SJSA1 (cell line): Measurements from ENCODE around the gene TNS3. TPM values are rescaled to one million over a fixed set of nuclear protein-coding genes. Genes with fewer than 3 reads are reported as not detected.
A peak's percentile ranks its signal among the peaks of the same experiment; 100 is the strongest.

Experiments used
- DNase-seq, 2 experiments: peaks; one replicate each; pipeline ENCODE4 v3.0.0-alpha.2; 2015 to 2020; ENCODE audit warnings: low spot score in 2 of 2, low read depth in 1 of 2
- H3K27ac ChIP-seq: fragments of 250-450 bp; sonication (Bioruptor Pico); 2 replicates; pipeline ENCODE4 v1.5.1; 2020; ENCODE audit warnings: mild to moderate bottlenecking, moderate library complexity
- H3K27me3 ChIP-seq: fragments of 250-450 bp; sonication (Bioruptor Pico); replicated peaks from 2 replicates; pipeline ENCODE4 v1.5.1; 2020; ENCODE audit warnings: mild to moderate bottlenecking, moderate library complexity
- H3K36me3 ChIP-seq: fragments of 250-450 bp; sonication (Bioruptor Pico); 2 replicates; pipeline ENCODE4 v1.5.1; 2020; ENCODE audit warnings: mild to moderate bottlenecking
- H3K4me1 ChIP-seq: fragments of 250-450 bp; sonication (Bioruptor Pico); replicated peaks from 2 replicates; pipeline ENCODE4 v1.6.1; 2021; ENCODE audit warnings: mild to moderate bottlenecking
- H3K4me3 ChIP-seq: fragments of 250-450 bp; sonication (Bioruptor Pico); 2 replicates; pipeline ENCODE4 v1.5.1; 2020; ENCODE audit warnings: mild to moderate bottlenecking
- H3K9me3 ChIP-seq: fragments of 250-450 bp; sonication (Bioruptor Pico); replicated peaks from 2 replicates; pipeline ENCODE4 v1.5.1; 2020; ENCODE audit warnings: mild to moderate bottlenecking
- total RNA-seq: library from RNA; depleted of rRNA; stranded (reverse); fragments of >200 nt; shearing (Covaris generic); gene quantifications from 2 replicates; pipeline ENCODE4 v1.2.3, GENCODE V29; 2014

The TNS3 gene
- total RNA-seq, 1 experiment from 2014 or later: 92.5 TPM

DNA sequence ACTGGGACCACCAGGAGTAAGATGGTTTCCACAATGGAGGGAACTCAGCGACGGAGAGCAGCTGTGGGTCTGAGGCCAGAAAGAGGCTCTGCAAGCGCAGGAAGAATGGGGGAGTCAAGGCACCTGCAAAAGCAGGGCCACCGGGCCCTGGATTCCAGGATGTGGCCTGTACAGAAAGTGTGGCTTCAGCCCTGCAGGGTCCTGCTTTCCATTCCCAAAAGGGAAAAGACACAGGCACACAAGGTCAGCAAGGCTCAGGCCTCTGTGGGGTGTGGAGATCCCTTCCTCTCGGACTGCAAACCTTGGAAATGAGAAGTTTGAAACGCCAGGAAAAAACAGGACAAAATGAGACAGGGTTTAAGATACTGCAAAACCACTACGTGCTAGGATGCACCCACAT is 232.5 kb downstream of the TNS3 start:
- no peaks in the 10 kb centered on the region for H3K27me3 ChIP-seq
- no peaks in the 10 kb centered on the region for H3K9me3 ChIP-seq
- H3K4me3 ChIP-seq: no peak overlapping the region
- no peaks in the 10 kb centered on the region for H3K4me1 ChIP-seq
- peaks cover 60% of the 10 kb centered on the region for H3K36me3 ChIP-seq
- DNase-seq: no peak
- H3K27ac ChIP-seq: no peak overlapping the region

DNA sequence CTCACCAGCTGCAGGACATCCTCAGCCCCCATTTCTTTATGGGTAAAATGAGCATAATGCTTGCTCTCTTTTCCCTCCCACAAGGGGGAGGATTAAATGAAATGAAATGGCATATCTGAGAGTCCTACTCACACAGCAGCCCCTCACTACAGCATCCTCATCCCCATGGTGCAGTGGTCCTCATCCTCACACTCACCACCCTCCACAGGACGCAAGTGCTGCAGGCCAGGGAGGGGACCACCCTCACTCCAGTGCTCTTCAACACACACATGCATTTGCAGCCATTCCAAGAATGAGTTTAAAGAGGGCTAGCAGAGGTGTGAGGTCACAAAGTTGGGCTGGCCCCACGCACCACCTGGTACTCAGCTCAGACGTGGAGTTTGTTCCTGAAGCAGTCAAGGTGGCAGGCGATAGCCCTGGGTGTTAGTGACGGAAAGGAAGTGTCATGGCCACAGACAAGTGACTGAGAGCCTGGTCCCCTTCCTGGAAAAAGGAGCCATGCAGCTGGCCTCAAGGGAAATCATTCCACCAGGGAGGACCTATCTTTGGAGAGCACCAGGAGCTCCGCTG is 234.0 kb downstream of the TNS3 start:
- no peak overlapping the region for H3K4me3 ChIP-seq
- DNase-seq: no peak

DNA sequence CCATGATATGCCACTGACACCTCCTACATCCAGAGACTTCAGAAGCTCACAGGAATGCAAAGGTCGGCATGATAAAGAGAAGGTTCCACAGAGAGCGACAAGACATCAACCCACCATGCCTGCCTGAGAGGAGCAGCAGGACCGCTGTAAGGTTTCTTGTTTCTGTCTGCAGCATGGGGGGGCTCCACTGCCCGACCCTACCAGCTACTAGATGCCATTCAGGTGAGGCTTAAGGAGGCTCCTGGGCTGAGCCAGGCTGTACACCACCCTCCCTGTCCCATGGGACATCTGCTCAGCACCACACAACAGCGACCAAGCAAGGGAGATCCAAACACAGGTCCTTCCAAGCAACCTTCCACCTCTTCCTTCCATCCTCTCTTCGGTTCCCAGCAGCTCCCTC is 234.6 kb downstream of the TNS3 start:
- Histone ChIP-seq H3K4me3 (no peak overlapping the region), H3K4me1 (no peaks in the 10 kb centered on the region), H3K27ac (no peak overlapping the region), H3K27me3 (no peaks in the 10 kb centered on the region), H3K9me3 (no peaks in the 10 kb centered on the region), H3K36me3 (peaks cover 70% of the 10 kb centered on the region)
- DNase-seq: no peak

More for the DNA sequence above, 234.0 kb downstream of the TNS3 start:
- H3K9me3 ChIP-seq: no peaks in the 10 kb centered on the region
- H3K36me3 ChIP-seq: peaks cover 70% of the 10 kb centered on the region
- H3K27ac ChIP-seq: no peak overlapping the region
- no peaks in the 10 kb centered on the region for H3K4me1 ChIP-seq
- H3K27me3 ChIP-seq: no peaks in the 10 kb centered on the region

DNA sequence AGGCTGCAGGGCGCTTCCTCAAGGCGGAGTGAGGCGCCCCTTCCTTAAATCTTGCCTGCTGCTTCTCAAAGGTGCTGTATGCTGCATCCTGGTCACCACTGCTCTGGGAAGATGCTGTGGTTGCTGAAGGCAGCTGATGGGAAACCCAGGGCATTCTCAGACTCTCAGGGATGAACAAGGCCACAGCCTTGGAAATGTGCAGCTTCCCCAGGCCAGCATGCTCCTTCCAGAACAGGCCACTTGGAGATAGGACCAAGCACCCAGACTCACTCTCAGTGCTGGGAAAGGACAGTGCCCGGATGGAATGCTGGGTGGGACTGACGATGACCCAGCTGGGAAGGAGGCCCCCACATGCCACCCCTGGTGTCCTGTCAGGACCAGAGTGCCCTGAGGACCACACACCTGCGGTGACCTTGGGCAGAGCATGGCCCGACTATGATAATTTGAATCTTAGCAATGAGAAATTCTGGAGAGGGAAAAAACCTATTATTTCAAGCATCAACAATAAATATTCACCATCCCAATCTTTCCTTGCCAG is 235.5 kb downstream of the TNS3 start:
- Histone ChIP-seq H3K4me1 (no peaks in the 10 kb centered on the region), H3K27me3 (no peaks in the 10 kb centered on the region), H3K27ac (no peak overlapping the region), H3K4me3 (no peak overlapping the region), H3K9me3 (no peaks in the 10 kb centered on the region), H3K36me3 (peaks cover 72% of the 10 kb centered on the region)
- no peak for DNase-seq

- Histone ChIP-seq H3K36me3 (peaks cover 73% of the 10 kb centered on the region), H3K9me3 (no peaks in the 10 kb centered on the region), H3K27me3 (no peaks in the 10 kb centered on the region), H3K27ac (no peak overlapping the region), H3K4me3 (no peak overlapping the region), H3K4me1 (no peaks in the 10 kb centered on the region)
- DNase-seq: no peak
Measured at GRCh38 chr7:47345857-47346298, 236.0 kb downstream of the TNS3 start.

DNA sequence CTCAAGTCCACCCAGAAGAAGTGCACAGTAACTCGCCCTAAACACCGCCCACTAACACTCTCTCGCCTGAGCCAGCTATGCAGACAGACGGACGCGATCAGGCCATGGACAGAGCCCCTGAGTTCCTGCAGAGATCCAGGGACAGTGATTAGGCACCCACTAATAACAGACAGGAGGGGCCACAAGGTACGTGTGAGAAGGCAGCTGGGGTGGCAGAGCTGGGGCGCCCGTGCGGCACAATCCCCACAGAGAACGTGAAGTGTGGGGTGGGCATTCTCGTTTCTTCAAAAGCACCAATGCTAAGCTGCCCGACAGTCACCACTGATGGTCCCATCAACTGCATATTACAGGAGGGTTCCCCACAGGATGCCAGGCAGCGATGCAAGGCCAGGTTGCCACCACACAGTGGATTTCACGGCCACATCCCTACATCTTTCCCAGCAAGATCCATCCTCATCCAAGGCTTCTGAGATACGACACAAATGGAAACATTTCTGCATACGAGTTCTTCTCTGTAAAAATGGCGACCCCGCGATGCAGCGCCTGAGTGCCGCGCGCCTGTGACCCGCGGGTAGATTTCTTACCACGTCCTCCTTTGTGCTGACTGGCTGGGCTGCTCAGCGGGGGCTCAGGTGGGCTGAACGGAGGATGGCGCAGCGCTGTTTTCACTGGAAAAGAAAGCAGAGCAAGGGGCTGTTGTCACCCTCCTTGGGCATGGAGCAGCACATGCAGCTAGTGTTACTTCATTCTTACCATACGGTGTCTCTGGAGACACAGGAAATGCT is 237.5 kb downstream of the TNS3 start:
- Histone ChIP-seq H3K4me1 (no peaks in the 10 kb centered on the region), H3K36me3 (peaks cover 68% of the 10 kb centered on the region), H3K27ac (no peak overlapping the region), H3K27me3 (no peaks in the 10 kb centered on the region), H3K9me3 (no peaks in the 10 kb centered on the region), H3K4me3 (no peak overlapping the region)
- no peak for DNase-seq

- DNase-seq: no peak
Measured at GRCh38 chr7:47343061-47343455, 238.9 kb downstream of the TNS3 start.

GRCh38 chr7:47342296-47343060 is 239.4 kb downstream of the TNS3 start:
- Histone ChIP-seq H3K4me1 (no peaks in the 10 kb centered on the region), H3K27ac (no peak overlapping the region), H3K36me3 (peaks cover 66% of the 10 kb centered on the region), H3K9me3 (no peaks in the 10 kb centered on the region), H3K27me3 (no peaks in the 10 kb centered on the region), H3K4me3 (no peak overlapping the region)
- no peak for DNase-seq

More at GRCh38 chr7:47343061-47343455, 238.9 kb downstream of the TNS3 start:
- peaks cover 65% of the 10 kb centered on the region for H3K36me3 ChIP-seq
- H3K4me1 ChIP-seq: no peaks in the 10 kb centered on the region
- H3K9me3 ChIP-seq: no peaks in the 10 kb centered on the region
- H3K27me3 ChIP-seq: no peaks in the 10 kb centered on the region
- H3K4me3 ChIP-seq: no peak overlapping the region
- no peak overlapping the region for H3K27ac ChIP-seq

DNA sequence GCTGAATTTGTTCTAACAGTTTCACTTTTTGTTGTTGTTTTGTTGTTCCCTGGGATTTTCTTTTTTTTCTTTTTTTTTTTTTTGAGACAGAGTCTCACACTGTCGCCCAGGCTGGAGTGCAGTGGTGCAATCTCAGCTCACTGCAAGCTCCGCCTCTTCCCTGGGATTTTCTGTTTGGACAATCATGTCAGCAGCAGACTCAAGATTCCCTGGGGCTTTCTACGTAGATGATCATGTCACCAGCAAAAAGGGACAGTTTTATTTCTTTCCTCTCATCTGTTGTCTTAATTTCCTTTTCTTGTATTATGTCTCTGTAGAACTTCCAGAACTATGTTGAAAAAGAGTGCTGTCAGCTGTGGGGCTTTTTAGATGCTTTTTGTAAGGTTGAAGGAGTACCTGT is 241.4 kb downstream of the TNS3 start:
- DNase-seq: no peak
- H3K9me3 ChIP-seq: no peaks in the 10 kb centered on the region

GRCh38 chr7:47338026-47338425 is 243.9 kb downstream of the TNS3 start:
- H3K36me3 ChIP-seq: peaks cover 39% of the 10 kb centered on the region
- peaks cover 35% of the 10 kb centered on the region for H3K4me1 ChIP-seq
- no peaks in the 10 kb centered on the region for H3K9me3 ChIP-seq
- H3K27me3 ChIP-seq: no peaks in the 10 kb centered on the region
- H3K27ac ChIP-seq: no peak overlapping the region
- DNase-seq: no peak
- H3K4me3 ChIP-seq: no peak overlapping the region

More for the DNA sequence above, 241.4 kb downstream of the TNS3 start:
- Histone ChIP-seq H3K4me1 (peaks cover 18% of the 10 kb centered on the region), H3K36me3 (peaks cover 62% of the 10 kb centered on the region), H3K4me3 (no peak overlapping the region), H3K27ac (no peak overlapping the region), H3K27me3 (no peaks in the 10 kb centered on the region)

- Histone ChIP-seq H3K4me3 (no peak overlapping the region), H3K36me3 (peaks cover 34% of the 10 kb centered on the region), H3K27ac (no peak overlapping the region), H3K27me3 (no peaks in the 10 kb centered on the region), H3K9me3 (no peaks in the 10 kb centered on the region), H3K4me1 (peaks cover 39% of the 10 kb centered on the region)
- DNase-seq: no peak
Measured at GRCh38 chr7:47337531-47337930, 244.4 kb downstream of the TNS3 start.

DNA sequence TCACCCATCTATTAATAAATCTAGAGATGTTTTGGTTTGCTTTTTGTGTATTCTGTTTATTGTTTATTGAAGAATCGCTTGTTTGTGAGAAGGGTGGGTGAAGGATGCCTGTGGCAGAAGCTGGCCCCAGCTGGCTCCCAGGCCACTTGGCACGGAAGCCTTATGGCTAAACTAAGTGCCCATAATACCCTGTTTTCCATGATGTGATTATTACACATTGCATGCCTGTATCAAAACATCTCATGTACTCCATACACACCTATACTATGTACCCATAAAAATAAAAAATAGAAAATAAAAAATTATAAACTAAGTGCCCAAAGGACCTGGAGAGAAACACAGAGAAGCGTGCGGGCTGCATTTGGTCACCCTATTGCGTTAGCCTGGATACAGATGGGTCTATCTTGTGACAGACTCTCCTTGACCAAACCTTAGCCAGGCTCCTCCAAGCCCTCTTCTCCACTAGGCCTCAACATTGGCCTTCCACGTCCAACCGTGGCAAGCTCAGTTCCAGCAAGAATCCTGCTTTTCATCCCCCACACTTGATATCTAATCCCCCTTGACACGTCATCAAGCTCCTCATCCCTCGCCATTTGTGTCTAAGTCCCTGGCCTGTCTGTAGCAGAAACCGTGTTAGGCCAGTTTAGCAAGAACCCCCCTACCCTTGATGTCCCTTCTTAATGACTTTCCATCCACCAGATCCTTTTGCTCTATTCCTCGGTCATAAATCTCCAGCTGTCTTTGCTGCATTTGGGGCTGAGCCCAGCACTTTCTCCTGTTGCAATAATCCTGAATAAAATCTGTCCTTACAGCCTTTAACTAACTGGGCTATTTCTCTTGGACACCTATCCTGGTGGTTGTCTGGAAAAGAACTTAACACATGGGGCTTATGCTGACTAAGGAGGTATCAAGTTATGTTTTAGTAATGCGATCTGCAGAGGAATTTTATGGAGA is 245.2 kb downstream of the TNS3 start:
- Histone ChIP-seq H3K9me3 (no peaks in the 10 kb centered on the region), H3K27me3 (no peaks in the 10 kb centered on the region), H3K27ac (peak overlapping the region; percentile 48; the same call in 1 of the 2 replicates), H3K4me1 (peaks cover 39% of the 10 kb centered on the region), H3K4me3 (no peak overlapping the region), H3K36me3 (peaks cover 32% of the 10 kb centered on the region)
- DNase-seq: no peak
